ENCODE measurements around the gene RPL7A. TPM values are rescaled to one million over a fixed set of nuclear protein-coding genes. Genes with fewer than 3 reads are reported as not detected.

RPL7A gene
- total RNA-seq, 1 experiment from 2014 or later, result 2,895 TPM

DNA sequence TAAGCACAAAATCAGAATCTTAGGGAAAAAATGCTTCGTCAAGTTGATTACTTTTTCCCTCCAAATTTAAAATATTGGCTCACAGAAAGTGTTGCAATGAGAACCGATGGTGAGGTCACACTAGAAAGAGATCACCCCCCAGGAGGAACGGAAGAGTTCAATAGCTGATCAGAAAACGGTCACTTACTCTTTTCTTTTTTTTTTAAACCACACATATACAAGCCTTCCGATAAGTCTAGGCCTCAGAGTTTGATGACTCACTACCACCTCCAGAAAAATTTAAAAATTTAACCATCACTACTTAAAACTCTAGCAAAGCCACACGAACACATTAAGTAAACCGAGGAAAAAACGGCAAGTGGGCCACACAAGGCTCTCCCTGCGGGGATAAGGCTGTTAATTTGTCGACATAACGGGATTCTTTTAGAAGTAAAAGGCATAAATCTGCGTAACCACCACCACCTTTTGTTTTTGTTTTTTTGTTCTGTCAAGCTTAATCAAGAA is 26.6 kb downstream of the RPL7A start:
- Histone ChIP-seq H3K79me2 (ENCODE audit: insufficient read depth, low read length) (peaks cover 42% of the 10 kb centered on the region; the same call in 1 of the 2 replicates), H2BK15ac (ENCODE audit: low read depth, low read length) (no peak overlapping the region), H3K23me2 (ENCODE audit: insufficient read length, low read depth, low read length, poor library complexity, severe bottlenecking) (peaks cover 6% of the 10 kb centered on the region), H3K56ac (ENCODE audit: insufficient read length, low read depth, low read length) (no peak overlapping the region), H3K4me2 (ENCODE audit: insufficient read depth, insufficient read length, low read length) (peak overlapping the region; percentile 98), H2BK12ac (ENCODE audit: insufficient read length, low read depth, low read length) (no peak overlapping the region), H4K8ac (replicated peaks; ENCODE audit: insufficient read length, low read depth, low read length) (no peak overlapping the region), H2AFZ (ENCODE audit: low read length) (no peak overlapping the region), H2BK20ac (ENCODE audit: low read depth, low read length, poor library complexity, severe bottlenecking) (no peak overlapping the region), H2BK120ac (ENCODE audit: low read depth, low read length, poor library complexity, severe bottlenecking) (no peak overlapping the region), H2BK5ac (ENCODE audit: insufficient read length, low read length) (no peak overlapping the region), H4K5ac (ENCODE audit: insufficient read length, low read depth, low read length) (no peak overlapping the region), H3K18ac (ENCODE audit: insufficient read length, low read depth, low read length) (no peak overlapping the region), H3K27me3 (ENCODE audit: insufficient read depth, low read length) (no peaks in the 10 kb centered on the region), H4K20me1 (ENCODE audit: control insufficient read depth, insufficient read depth, insufficient read length) (no peaks in the 10 kb centered on the region), H3K27ac (ENCODE audit: insufficient read length, low read depth, low read length) (no peak overlapping the region), H3K4ac (ENCODE audit: low read depth, low read length) (no peak overlapping the region), H3K79me1 (ENCODE audit: insufficient read depth, low read depth, low read length, poor library complexity, severe bottlenecking) (peaks cover 16% of the 10 kb centered on the region), H3T11ph (ENCODE audit: low read length) (no peak overlapping the region), H3K14ac (ENCODE audit: insufficient read depth, low read length) (no peak overlapping the region), H3K4me1 (ENCODE audit: insufficient read depth, low read length) (no peaks in the 10 kb centered on the region), H2AK5ac (ENCODE audit: insufficient read length, low read length) (no peak overlapping the region), H3K9ac (ENCODE audit: extremely low read depth, insufficient read length, low read length) (peak overlapping the region; percentile 75), H3K9me3 (ENCODE audit: control insufficient read depth, low read depth, low read length) (no peaks in the 10 kb centered on the region), H3K23ac (ENCODE audit: insufficient read length, low read depth, low read length) (no peak overlapping the region), H4K91ac (ENCODE audit: insufficient read length, low read depth, low read length) (no peak overlapping the region)
- H3K36me3 Mint-ChIP-seq (ENCODE audit: insufficient read depth in 1 of 3, low read depth in 3 of 3), result peaks cover 19 to 42% (median 33%) of the 10 kb centered on the region in 3 experiments; a peak in 6 of 7 replicates
- H3K4me1 Mint-ChIP-seq, result peaks cover 11 to 13% of the 10 kb centered on the region in 2 experiments
- no CpG with 5 or more reads among the region's 12 CpGs for WGBS (ENCODE audit: extremely low coverage, insufficient read length, low lambda C conversion rate)
- H3K27ac Mint-ChIP-seq, result peak overlapping the region; percentile 82 to 97 (median 95); a peak in 5 of 7 replicates
- no peak for DNase-seq
- H3K27me3 Mint-ChIP-seq (ENCODE audit: low read depth), result peaks cover 30% of the 10 kb centered on the region
- TF ChIP-seq, protein P1, sequence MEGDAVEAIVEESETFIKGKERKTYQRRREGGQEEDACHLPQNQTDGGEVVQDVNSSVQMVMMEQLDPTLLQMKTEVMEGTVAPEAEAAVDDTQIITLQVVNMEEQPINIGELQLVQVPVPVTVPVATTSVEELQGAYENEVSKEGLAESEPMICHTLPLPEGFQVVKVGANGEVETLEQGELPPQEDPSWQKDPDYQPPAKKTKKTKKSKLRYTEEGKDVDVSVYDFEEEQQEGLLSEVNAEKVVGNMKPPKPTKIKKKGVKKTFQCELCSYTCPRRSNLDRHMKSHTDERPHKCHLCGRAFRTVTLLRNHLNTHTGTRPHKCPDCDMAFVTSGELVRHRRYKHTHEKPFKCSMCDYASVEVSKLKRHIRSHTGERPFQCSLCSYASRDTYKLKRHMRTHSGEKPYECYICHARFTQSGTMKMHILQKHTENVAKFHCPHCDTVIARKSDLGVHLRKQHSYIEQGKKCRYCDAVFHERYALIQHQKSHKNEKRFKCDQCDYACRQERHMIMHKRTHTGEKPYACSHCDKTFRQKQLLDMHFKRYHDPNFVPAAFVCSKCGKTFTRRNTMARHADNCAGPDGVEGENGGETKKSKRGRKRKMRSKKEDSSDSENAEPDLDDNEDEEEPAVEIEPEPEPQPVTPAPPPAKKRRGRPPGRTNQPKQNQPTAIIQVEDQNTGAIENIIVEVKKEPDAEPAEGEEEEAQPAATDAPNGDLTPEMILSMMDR (conservative IDR thresholded peaks at IDR 0.05), result no peak
- H3K9me3 Mint-ChIP-seq, result peaks cover 3 to 4% of the 10 kb centered on the region in 2 experiments; a peak in 3 of 5 replicates
- peak overlapping the region; percentile 95 to 98 for H3K4me3 Mint-ChIP-seq
